Mesothelial cell of epicardium (in vitro differentiated cells): ENCODE data around the gene PPP1R17. TPM values are rescaled to one million over a fixed set of nuclear protein-coding genes. Genes with fewer than 3 reads are reported as not detected.

Experiments used
- DNase-seq, 2 experiments: peaks; one replicate each; pipeline ENCODE4 v3.0.0; 2021; ENCODE audit warnings: low spot score in 2 of 2; ENCODE audit not compliant: unreplicated experiment in 2 of 2
- H3K27ac Mint-ChIP-seq: 2 replicates; pipeline ENCODE4 v1.8.0; 2021; ENCODE audit warnings: mixed read lengths
- H3K27me3 Mint-ChIP-seq: 2 replicates; pipeline ENCODE4 v1.8.0; 2021; ENCODE audit warnings: low read depth, mixed read lengths
- H3K36me3 Mint-ChIP-seq: 2 replicates; pipeline ENCODE4 v1.8.0; 2021; ENCODE audit warnings: mixed read lengths
- H3K4me1 Mint-ChIP-seq: 2 replicates; pipeline ENCODE4 v1.8.0; 2021; ENCODE audit warnings: mixed read lengths
- H3K4me3 Mint-ChIP-seq: 2 replicates; pipeline ENCODE4 v1.8.0; 2021; ENCODE audit warnings: mild to moderate bottlenecking, moderate library complexity, mixed read lengths
- H3K9me3 Mint-ChIP-seq: 2 replicates; pipeline ENCODE4 v1.8.0; 2021; ENCODE audit warnings: mixed read lengths
- total RNA-seq: library from RNA; stranded (reverse); gene quantifications from 3 replicates; pipeline ENCODE4 v1.2.1, GENCODE V29; 2021
- TF ChIP-seq, protein P1 (sequence below): fragments of 200-600 bp; sonication (generic); IDR thresholded peaks from one replicate; pipeline ENCODE4 v1.5.0; 2021; ENCODE audit warnings: antibody characterized with exemption; ENCODE audit not compliant: unreplicated experiment

Gene PPP1R17
- total RNA-seq, 1 donor from 2014 or later, result not detected

DNA sequence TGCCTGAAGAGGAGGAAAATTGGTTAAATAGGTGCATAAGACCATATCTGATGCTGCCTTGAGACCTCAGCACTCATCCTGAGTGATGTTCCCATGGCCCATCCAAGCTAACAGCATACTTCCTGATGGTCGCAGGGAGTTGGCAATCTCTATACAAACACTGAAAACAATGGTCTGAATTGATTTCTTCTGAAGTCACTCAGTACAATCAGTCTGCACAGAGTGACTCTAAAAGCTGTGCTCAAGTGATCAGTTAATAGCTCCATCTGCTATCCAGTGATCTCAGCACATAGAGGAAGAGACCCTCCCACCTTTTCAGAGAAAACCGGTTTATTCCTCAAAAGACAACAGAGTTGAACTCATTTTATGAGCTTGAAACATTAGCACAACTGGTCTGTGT lies 3.9 kb downstream of the PPP1R17 start:
- H3K27ac Mint-ChIP-seq, result no peak overlapping the region
- no peaks in the 10 kb centered on the region for H3K9me3 Mint-ChIP-seq
- peaks cover 5% of the 10 kb centered on the region for H3K4me1 Mint-ChIP-seq
- TF ChIP-seq, protein P1, sequence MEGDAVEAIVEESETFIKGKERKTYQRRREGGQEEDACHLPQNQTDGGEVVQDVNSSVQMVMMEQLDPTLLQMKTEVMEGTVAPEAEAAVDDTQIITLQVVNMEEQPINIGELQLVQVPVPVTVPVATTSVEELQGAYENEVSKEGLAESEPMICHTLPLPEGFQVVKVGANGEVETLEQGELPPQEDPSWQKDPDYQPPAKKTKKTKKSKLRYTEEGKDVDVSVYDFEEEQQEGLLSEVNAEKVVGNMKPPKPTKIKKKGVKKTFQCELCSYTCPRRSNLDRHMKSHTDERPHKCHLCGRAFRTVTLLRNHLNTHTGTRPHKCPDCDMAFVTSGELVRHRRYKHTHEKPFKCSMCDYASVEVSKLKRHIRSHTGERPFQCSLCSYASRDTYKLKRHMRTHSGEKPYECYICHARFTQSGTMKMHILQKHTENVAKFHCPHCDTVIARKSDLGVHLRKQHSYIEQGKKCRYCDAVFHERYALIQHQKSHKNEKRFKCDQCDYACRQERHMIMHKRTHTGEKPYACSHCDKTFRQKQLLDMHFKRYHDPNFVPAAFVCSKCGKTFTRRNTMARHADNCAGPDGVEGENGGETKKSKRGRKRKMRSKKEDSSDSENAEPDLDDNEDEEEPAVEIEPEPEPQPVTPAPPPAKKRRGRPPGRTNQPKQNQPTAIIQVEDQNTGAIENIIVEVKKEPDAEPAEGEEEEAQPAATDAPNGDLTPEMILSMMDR, result no peak
- H3K36me3 Mint-ChIP-seq, result no peaks in the 10 kb centered on the region
- no peak overlapping the region for H3K4me3 Mint-ChIP-seq
- no peak for DNase-seq
- peaks cover 53% of the 10 kb centered on the region for H3K27me3 Mint-ChIP-seq

DNA sequence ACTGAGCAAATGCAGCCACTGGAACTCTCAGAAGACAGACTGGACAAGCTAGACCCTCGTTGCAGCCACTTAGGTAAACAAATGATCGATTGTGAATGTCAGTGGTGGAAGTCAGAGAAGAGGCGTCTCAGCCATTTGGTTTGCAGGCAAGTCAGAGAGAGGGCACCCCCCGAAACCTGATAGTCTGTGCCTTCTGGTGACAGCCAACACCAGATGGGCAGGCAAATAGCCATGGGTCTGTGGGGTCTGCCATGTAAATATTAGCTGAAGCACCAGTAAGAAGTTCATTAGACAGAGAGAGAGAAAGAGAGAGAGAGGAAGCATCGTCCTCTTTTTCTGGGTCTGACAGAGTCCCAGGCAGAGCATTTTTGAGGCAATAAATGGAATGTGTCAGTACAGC lies 5.4 kb downstream of the PPP1R17 start:
- H3K4me1 Mint-ChIP-seq, result peaks cover 5% of the 10 kb centered on the region
- H3K4me3 Mint-ChIP-seq, result no peak overlapping the region
- no peaks in the 10 kb centered on the region for H3K9me3 Mint-ChIP-seq
- no peak for DNase-seq
- H3K27me3 Mint-ChIP-seq, result peaks cover 49% of the 10 kb centered on the region
- TF ChIP-seq, protein P1, result no peak
- no peak overlapping the region for H3K27ac Mint-ChIP-seq
- no peaks in the 10 kb centered on the region for H3K36me3 Mint-ChIP-seq

GRCh38 chr7:31692871-31693270 lies 5.9 kb downstream of the PPP1R17 start:
- TF ChIP-seq, protein P1, result no peak
- H3K27me3 Mint-ChIP-seq, result peaks cover 49% of the 10 kb centered on the region
- H3K4me3 Mint-ChIP-seq, result no peak overlapping the region
- H3K4me1 Mint-ChIP-seq, result peaks cover 5% of the 10 kb centered on the region
- H3K27ac Mint-ChIP-seq, result no peak overlapping the region
- DNase-seq, result no peak
- no peaks in the 10 kb centered on the region for H3K36me3 Mint-ChIP-seq
- no peaks in the 10 kb centered on the region for H3K9me3 Mint-ChIP-seq

GRCh38 chr7:31695859-31696614 lies 9.0 kb downstream of the PPP1R17 start:
- TF ChIP-seq, protein P1, result no peak
- no peak for DNase-seq
- H3K27me3 Mint-ChIP-seq, result peaks cover 43% of the 10 kb centered on the region
- H3K36me3 Mint-ChIP-seq, result no peaks in the 10 kb centered on the region
- H3K9me3 Mint-ChIP-seq, result no peaks in the 10 kb centered on the region
- peaks cover 5% of the 10 kb centered on the region for H3K4me1 Mint-ChIP-seq
- H3K27ac Mint-ChIP-seq, result no peak overlapping the region
- no peak overlapping the region for H3K4me3 Mint-ChIP-seq

GRCh38 chr7:31699050-31699449 lies 12.0 kb downstream of the PPP1R17 start:
- H3K36me3 Mint-ChIP-seq, result no peaks in the 10 kb centered on the region
- H3K4me1 Mint-ChIP-seq, result no peaks in the 10 kb centered on the region
- H3K27me3 Mint-ChIP-seq, result peaks cover 53% of the 10 kb centered on the region
- H3K4me3 Mint-ChIP-seq, result no peak overlapping the region
- H3K27ac Mint-ChIP-seq, result no peak overlapping the region
- TF ChIP-seq, protein P1, result no peak
- no peaks in the 10 kb centered on the region for H3K9me3 Mint-ChIP-seq
- DNase-seq, result no peak
